H9 (cell line): Measurements from ENCODE around the gene TAF1L. TPM values are rescaled to one million over a fixed set of nuclear protein-coding genes. Genes with fewer than 3 reads are reported as not detected.

Experiments
- DNase-seq: peaks from one replicate; pipeline ENCODE4 v3.0.0-alpha.2; 2017
- H2AFZ ChIP-seq: one replicate; pipeline ENCODE4 v1.6.1; 2013; ENCODE audit warnings: mild to moderate bottlenecking, low read length, control low read depth, moderate library complexity
- H2AK5ac ChIP-seq: 2 replicates; pipeline ENCODE4 v1.6.1; 2013; ENCODE audit warnings: low read length, control low read depth, mixed read lengths; ENCODE audit not compliant: insufficient read length
- H2BK120ac ChIP-seq: one replicate; pipeline ENCODE4 v1.6.1; 2013; ENCODE audit warnings: low read depth, mild to moderate bottlenecking, low read length, control low read depth, inconsistent platforms; ENCODE audit not compliant: poor library complexity, severe bottlenecking
- H2BK12ac ChIP-seq: 2 replicates; pipeline ENCODE4 v1.6.1; 2013; ENCODE audit warnings: low read length, control low read depth, mixed read lengths, low read depth; ENCODE audit not compliant: insufficient read length
- H2BK15ac ChIP-seq: 2 replicates; pipeline ENCODE4 v1.6.1; 2013; ENCODE audit warnings: low read depth, low read length, control low read depth
- H2BK20ac ChIP-seq: one replicate; pipeline ENCODE4 v1.6.1; 2013; ENCODE audit warnings: low read depth, mild to moderate bottlenecking, low read length, control low read depth, inconsistent platforms; ENCODE audit not compliant: poor library complexity, severe bottlenecking
- H2BK5ac ChIP-seq: 2 replicates; pipeline ENCODE4 v1.6.1; 2013; ENCODE audit warnings: low read length, control low read depth, mixed read lengths; ENCODE audit not compliant: insufficient read length
- H3K14ac ChIP-seq: 2 replicates; pipeline ENCODE4 v1.6.1; 2013; ENCODE audit warnings: low read length, control low read depth; ENCODE audit not compliant: insufficient read depth
- H3K18ac ChIP-seq: 2 replicates; pipeline ENCODE4 v1.6.1; 2013; ENCODE audit warnings: low read depth, mild to moderate bottlenecking, mixed read lengths, low read length, control low read depth; ENCODE audit not compliant: insufficient read length
- H3K23ac ChIP-seq: 2 replicates; pipeline ENCODE4 v1.6.1; 2013; ENCODE audit warnings: low read length, control low read depth, mixed read lengths, low read depth; ENCODE audit not compliant: insufficient read length
- H3K23me2 ChIP-seq: 2 replicates; pipeline ENCODE4 v1.6.1; 2013; ENCODE audit warnings: low read depth, mild to moderate bottlenecking, mixed read lengths, low read length, control low read depth; ENCODE audit not compliant: insufficient read length, poor library complexity, severe bottlenecking
- H3K27ac ChIP-seq: 2 replicates; pipeline ENCODE4 v1.5.1; 2013; ENCODE audit warnings: low read length, control low read depth, mixed read lengths, low read depth; ENCODE audit not compliant: insufficient read length
- H3K27me3 ChIP-seq: 2 replicates; pipeline ENCODE4 v1.6.1; 2013; ENCODE audit warnings: low read length, control low read depth, inconsistent platforms; ENCODE audit not compliant: insufficient read depth
- H3K4ac ChIP-seq: 2 replicates; pipeline ENCODE4 v1.6.1; 2013; ENCODE audit warnings: low read depth, mild to moderate bottlenecking, control low read depth, inconsistent platforms, low read length, moderate library complexity
- H3K4me1 ChIP-seq: 2 replicates; pipeline ENCODE4 v1.6.1; 2013; ENCODE audit warnings: low read length, control low read depth, inconsistent platforms; ENCODE audit not compliant: insufficient read depth
- H3K4me2 ChIP-seq: 2 replicates; pipeline ENCODE4 v1.6.1; 2013; ENCODE audit warnings: low read length, control low read depth, mixed read lengths; ENCODE audit not compliant: insufficient read length, insufficient read depth
- H3K56ac ChIP-seq: 2 replicates; pipeline ENCODE4 v1.6.1; 2013; ENCODE audit warnings: low read depth, mild to moderate bottlenecking, mixed read lengths, low read length, control low read depth; ENCODE audit not compliant: insufficient read length
- H3K79me1 ChIP-seq: 2 replicates; pipeline ENCODE4 v1.6.1; 2013; ENCODE audit warnings: low read depth, mild to moderate bottlenecking, moderate library complexity, low read length, control low read depth, inconsistent platforms; ENCODE audit not compliant: insufficient read depth, poor library complexity, severe bottlenecking
- H3K79me2 ChIP-seq: 2 replicates; pipeline ENCODE4 v1.6.1; 2013; ENCODE audit warnings: low read length, control low read depth, inconsistent platforms; ENCODE audit not compliant: insufficient read depth
- H3K9ac ChIP-seq: 2 replicates; pipeline ENCODE4 v1.6.1; 2013; ENCODE audit warnings: low read length, control low read depth, mixed read lengths; ENCODE audit not compliant: insufficient read length; ENCODE audit errors: extremely low read depth
- H3K9me3 ChIP-seq: one replicate; pipeline ENCODE4 v1.6.1; 2013; ENCODE audit warnings: low read depth, low read length, inconsistent platforms; ENCODE audit not compliant: control insufficient read depth
- H3T11ph ChIP-seq: one replicate; pipeline ENCODE4 v1.6.1; 2013; ENCODE audit warnings: mild to moderate bottlenecking, low read length, control low read depth, inconsistent platforms
- H4K20me1 ChIP-seq: one replicate; pipeline ENCODE4 v1.6.1; 2013; ENCODE audit not compliant: control insufficient read depth, insufficient read length, insufficient read depth
- H4K5ac ChIP-seq: 2 replicates; pipeline ENCODE4 v1.6.1; 2013; ENCODE audit warnings: low read depth, mild to moderate bottlenecking, mixed read lengths, low read length, control low read depth; ENCODE audit not compliant: insufficient read length
- H4K8ac ChIP-seq: replicated peaks from 2 replicates; pipeline ENCODE4 v1.6.1; 2013; ENCODE audit warnings: low read length, control low read depth, mixed read lengths, low read depth; ENCODE audit not compliant: insufficient read length
- H4K91ac ChIP-seq: 2 replicates; pipeline ENCODE4 v1.6.1; 2013; ENCODE audit warnings: low read depth, mild to moderate bottlenecking, moderate library complexity, mixed read lengths, low read length, control low read depth; ENCODE audit not compliant: insufficient read length
- H3K27ac Mint-ChIP-seq, 3 experiments: 2 replicates in 2 of 3; 3 replicates in 1 of 3; pipeline ENCODE4 v1.8.0; 2020 to 2021; ENCODE audit warnings: mixed read lengths in 3 of 3, mild to moderate bottlenecking in 1 of 3, moderate library complexity in 1 of 3
- H3K27me3 Mint-ChIP-seq: 2 replicates; pipeline ENCODE4 v1.8.0; 2021; ENCODE audit warnings: low read depth, mild to moderate bottlenecking, moderate library complexity, mixed read lengths
- H3K36me3 Mint-ChIP-seq, 3 experiments: 2 replicates in 2 of 3; 3 replicates in 1 of 3; pipeline ENCODE4 v1.8.0; 2020 to 2021; ENCODE audit warnings: low read depth in 3 of 3, mixed read lengths in 3 of 3; ENCODE audit not compliant: insufficient read depth in 1 of 3
- H3K4me1 Mint-ChIP-seq, 2 experiments: 2 replicates each; pipeline ENCODE4 v1.8.0; 2020; ENCODE audit warnings: mixed read lengths in 2 of 2
- H3K4me3 Mint-ChIP-seq, 2 experiments: 2 replicates in 1 of 2; 3 replicates in 1 of 2; pipeline ENCODE4 v1.8.0; 2020 to 2021; ENCODE audit warnings: mild to moderate bottlenecking in 2 of 2, mixed read lengths in 2 of 2, moderate library complexity in 1 of 2
- H3K9me3 Mint-ChIP-seq, 2 experiments: 2 replicates in 1 of 2; 3 replicates in 1 of 2; pipeline ENCODE4 v1.8.0; 2020; ENCODE audit warnings: mild to moderate bottlenecking in 2 of 2, mixed read lengths in 2 of 2, moderate library complexity in 1 of 2
- CTCF ChIP-seq: fragments of 200-600 bp; sonication (generic); conservative IDR thresholded peaks from 3 replicates; pipeline ENCODE4 v1.8.0; 2021; ENCODE audit warnings: antibody characterized with exemption, mild to moderate bottlenecking
- WGBS: extraction: QIAGEN DNeasy Blood & Tissue Kit; methylation state at CpG from one replicate; pipeline ENCODE4 v1.1.7; 2013; ENCODE audit warnings: missing lambda C conversion rate, low lambda C conversion rate, mixed read lengths; ENCODE audit not compliant: insufficient read length; ENCODE audit errors: extremely low coverage; 5-methylcytosine and 5-hydroxymethylcytosine counted together
- total RNA-seq: library from RNA; stranded (reverse); gene quantifications from 2 replicates; pipeline ENCODE4 v1.2.1, GENCODE V29; 2021

The TAF1L gene
- total RNA-seq, 1 experiment from 2014 or later: not detected

- H3K56ac ChIP-seq: no peak overlapping the region
- no peak for TF ChIP-seq CTCF
- H3K4ac ChIP-seq: no peak overlapping the region
- no peak overlapping the region for H2BK12ac ChIP-seq
- no peak overlapping the region for H2BK20ac ChIP-seq
- H2BK5ac ChIP-seq: no peak overlapping the region
- peaks cover 3 to 13% (median 12%) of the 10 kb centered on the region in 3 experiments; a peak in 5 of 7 replicates for H3K36me3 Mint-ChIP-seq
- H4K91ac ChIP-seq: no peak overlapping the region
- H3K79me1 ChIP-seq: no peaks in the 10 kb centered on the region
- H3K9ac ChIP-seq: no peak overlapping the region
- no peak overlapping the region for H4K8ac ChIP-seq
- H3K4me1 ChIP-seq: no peaks in the 10 kb centered on the region
- peaks cover 7% of the 10 kb centered on the region for H3K27me3 Mint-ChIP-seq
- H3K4me2 ChIP-seq: no peak overlapping the region
- no peak overlapping the region for H3K27ac ChIP-seq
- H3K4me3 Mint-ChIP-seq: no peak overlapping the region
- H3K23ac ChIP-seq: no peak overlapping the region
- H3T11ph ChIP-seq: no peak overlapping the region
- no peak overlapping the region for H2BK15ac ChIP-seq
- H3K18ac ChIP-seq: no peak overlapping the region
- H2AK5ac ChIP-seq: no peak overlapping the region
- no peak overlapping the region for H3K27ac Mint-ChIP-seq
- H4K20me1 ChIP-seq: no peaks in the 10 kb centered on the region
- no peaks in the 10 kb centered on the region; the same call in 1 of the 2 replicates for H3K27me3 ChIP-seq
- no peaks in the 10 kb centered on the region for H3K4me1 Mint-ChIP-seq
- peaks cover 52 to 97% of the 10 kb centered on the region in 2 experiments for H3K9me3 Mint-ChIP-seq
- H2BK120ac ChIP-seq: no peak overlapping the region
- no peak overlapping the region for H4K5ac ChIP-seq
- peaks cover 6% of the 10 kb centered on the region for H3K9me3 ChIP-seq
- WGBS: no CpG with 5 or more reads among the region's 1 CpG
- no peak overlapping the region for H3K14ac ChIP-seq
- no peak overlapping the region for H2AFZ ChIP-seq
- H3K23me2 ChIP-seq: no peaks in the 10 kb centered on the region
- no peak for DNase-seq
- no peaks in the 10 kb centered on the region for H3K79me2 ChIP-seq
Observed at GRCh38 chr9:32681751-32682150, 46.3 kb upstream of the TAF1L start.
